WTC11 (cell line): Measurements from ENCODE around the gene SPINK1. TPM values are rescaled to one million over a fixed set of nuclear protein-coding genes. Genes with fewer than 3 reads are reported as not detected.

Experiments
- ATAC-seq: fragments of 200-7000 bp; cut with Tn5 transposase; 2 replicates; pipeline ENCODE4 v1.10.0; 2021; ENCODE audit warnings: mild to moderate bottlenecking, moderate library complexity
- CTCF ChIA-PET: fragments of 300-600 bp; sonication (Branson Sonifier 250); formaldehyde crosslinking; loops from one replicate; lab custom pipeline; 2021; ENCODE audit warnings: antibody characterized with exemption; lab: Charles Lee
- POLR2A ChIA-PET: fragments of 350-600 bp; sonication (Branson Sonifier 250); formaldehyde crosslinking; loops from one replicate; lab custom pipeline; 2021; ENCODE audit warnings: antibody characterized with exemption; lab: Charles Lee
- DNase-seq: peaks from one replicate; pipeline ENCODE4 v3.0.0; 2021; ENCODE audit warnings: low spot score
- H3K27ac Mint-ChIP-seq: 2 replicates; pipeline ENCODE4 v1.8.0; 2021; ENCODE audit warnings: mixed read lengths
- H3K27me3 Mint-ChIP-seq: 2 replicates; pipeline ENCODE4 v1.8.0; 2021; ENCODE audit warnings: low read depth, mild to moderate bottlenecking, moderate library complexity, mixed read lengths
- H3K36me3 Mint-ChIP-seq: 2 replicates; pipeline ENCODE4 v1.8.0; 2021; ENCODE audit warnings: mixed read lengths
- H3K4me1 Mint-ChIP-seq: 2 replicates; pipeline ENCODE4 v1.8.0; 2022; ENCODE audit warnings: mixed read lengths
- H3K4me3 Mint-ChIP-seq: 2 replicates; pipeline ENCODE4 v1.8.0; 2021; ENCODE audit warnings: mild to moderate bottlenecking, moderate library complexity, mixed read lengths
- H3K9me3 Mint-ChIP-seq: 2 replicates; pipeline ENCODE4 v1.8.0; 2021; ENCODE audit warnings: mixed read lengths
- ATF1 ChIP-seq: sonication (generic); formaldehyde crosslinking; IDR thresholded peaks from 2 replicates; pipeline ENCODE4 v1.8.1; 2023; ENCODE audit warnings: mild to moderate bottlenecking, moderate library complexity, missing genetic modification reagents
- CREM ChIP-seq: sonication (generic); formaldehyde crosslinking; IDR thresholded peaks from 2 replicates; pipeline ENCODE4 v1.8.1; 2022; ENCODE audit warnings: mild to moderate bottlenecking, missing genetic modification reagents, moderate library complexity
- FOXJ3 ChIP-seq: sonication (generic); formaldehyde crosslinking; IDR thresholded peaks from 2 replicates; pipeline ENCODE4 v1.9.0; 2021; ENCODE audit warnings: missing genetic modification reagents, mild to moderate bottlenecking, borderline replicate concordance
- OVOL2 ChIP-seq: fragments of 250-450 bp; sonication (Bioruptor Pico); IDR thresholded peaks from 2 replicates; pipeline ENCODE4 v1.9.0; 2021; ENCODE audit warnings: mild to moderate bottlenecking, borderline replicate concordance
- SMAD4 ChIP-seq: sonication (generic); formaldehyde crosslinking; IDR thresholded peaks from 2 replicates; pipeline ENCODE4 v1.8.0; 2022; ENCODE audit warnings: mild to moderate bottlenecking, missing genetic modification reagents
- TEAD1 ChIP-seq: sonication (generic); formaldehyde crosslinking; IDR thresholded peaks from 2 replicates; pipeline ENCODE4 v1.8.0; 2022; ENCODE audit warnings: mild to moderate bottlenecking, missing genetic modification reagents
- TEAD4 ChIP-seq: sonication (generic); formaldehyde crosslinking; IDR thresholded peaks from 2 replicates; pipeline ENCODE4 v1.8.0; 2022; ENCODE audit warnings: mild to moderate bottlenecking, missing genetic modification reagents
- ZBTB21 ChIP-seq: sonication (generic); formaldehyde crosslinking; IDR thresholded peaks from 2 replicates; pipeline ENCODE4 v1.8.1; 2023; ENCODE audit warnings: mild to moderate bottlenecking, missing genetic modification reagents, borderline replicate concordance
- ZNF396 ChIP-seq: fragments of 250-450 bp; sonication (Bioruptor Pico); IDR thresholded peaks from 2 replicates; pipeline ENCODE4 v1.8.0; 2021; ENCODE audit warnings: mild to moderate bottlenecking, moderate library complexity, borderline replicate concordance
- total RNA-seq: library from RNA; stranded (reverse); gene quantifications from 3 replicates; pipeline ENCODE4 v1.2.3, GENCODE V29; 2021
- TF ChIP-seq, protein P1 (sequence below): fragments of 200-600 bp; IDR thresholded peaks from 2 replicates; pipeline ENCODE4 v1.8.0; 2022; ENCODE audit warnings: antibody characterized with exemption
- TF ChIP-seq, protein P2 (sequence below): sonication (generic); formaldehyde crosslinking; IDR thresholded peaks from 2 replicates; pipeline ENCODE4 v1.8.0; 2022; ENCODE audit warnings: mild to moderate bottlenecking, missing genetic modification reagents
- TF ChIP-seq, protein P3 (sequence below): sonication (generic); formaldehyde crosslinking; IDR thresholded peaks from 2 replicates; pipeline ENCODE4 v1.8.1; 2022; ENCODE audit warnings: low read depth, missing genetic modification reagents, borderline replicate concordance
- TF ChIP-seq, protein P4 (sequence below): sonication (generic); formaldehyde crosslinking; IDR thresholded peaks from 2 replicates; pipeline ENCODE4 v1.8.1; 2023; ENCODE audit warnings: mild to moderate bottlenecking, missing genetic modification reagents, borderline replicate concordance
- TF ChIP-seq, protein P5 (sequence below): fragments of 250-450 bp; sonication (Bioruptor Pico); IDR thresholded peaks from 2 replicates; pipeline ENCODE4 v1.9.0; 2021; ENCODE audit warnings: mild to moderate bottlenecking, borderline replicate concordance
- TF ChIP-seq, protein P6 (sequence below): fragments of 250-450 bp; sonication (Bioruptor Pico); IDR thresholded peaks from 2 replicates; pipeline ENCODE4 v2.1.2; 2022; ENCODE audit warnings: mild to moderate bottlenecking, moderate library complexity
- TF ChIP-seq, protein P7 (sequence below): sonication (generic); formaldehyde crosslinking; IDR thresholded peaks from 2 replicates; pipeline ENCODE4 v1.8.1; 2022; ENCODE audit warnings: missing genetic modification reagents, borderline replicate concordance

The SPINK1 gene
- total RNA-seq, 1 experiment from 2014 or later: 5.4 TPM

DNA sequence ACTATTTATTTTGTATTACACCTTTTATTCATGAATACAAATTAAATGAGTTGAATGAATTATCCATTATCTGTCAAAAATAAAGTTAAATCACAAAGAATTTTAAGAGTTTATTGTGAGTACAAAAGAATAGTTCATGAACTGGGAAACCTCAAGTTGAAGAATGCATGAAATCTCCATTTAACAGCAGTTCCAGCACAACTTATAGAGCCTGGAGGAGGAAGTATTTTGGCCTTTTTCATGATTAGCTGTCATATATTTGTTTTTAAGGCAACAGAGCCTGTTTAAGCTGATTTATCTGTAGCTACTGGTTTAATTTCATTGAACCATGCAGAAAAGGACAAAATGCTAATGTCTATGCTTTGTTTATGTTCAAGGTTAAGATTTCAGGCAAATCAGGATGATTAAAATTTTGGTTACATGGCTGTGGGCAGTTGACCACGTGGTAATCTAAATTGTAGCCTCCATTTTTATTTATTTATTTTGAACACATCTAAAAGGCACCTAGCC, 12.2 kb downstream of the SPINK1 start:
- Mint-ChIP-seq H3K36me3 (peaks cover 4% of the 10 kb centered on the region), H3K4me3 (no peak overlapping the region), H3K9me3 (peaks cover 10% of the 10 kb centered on the region), H3K27ac (no peak overlapping the region), H3K27me3 (no peaks in the 10 kb centered on the region; the same call in 1 of the 2 replicates), H3K4me1 (peaks cover 11% of the 10 kb centered on the region)
- CTCF ChIA-PET: interaction anchor here (0.7 kb wide), 1 partner anchor 78 kb away, joined by 3 read pairs; no protein-coding TSS in a partner anchor
- no peak for DNase-seq
- no peak for TF ChIP-seq CREM (CRISPR knock-in tag)
- TF ChIP-seq ATF1 (CRISPR knock-in tag): no peak
- TF ChIP-seq, protein P1, sequence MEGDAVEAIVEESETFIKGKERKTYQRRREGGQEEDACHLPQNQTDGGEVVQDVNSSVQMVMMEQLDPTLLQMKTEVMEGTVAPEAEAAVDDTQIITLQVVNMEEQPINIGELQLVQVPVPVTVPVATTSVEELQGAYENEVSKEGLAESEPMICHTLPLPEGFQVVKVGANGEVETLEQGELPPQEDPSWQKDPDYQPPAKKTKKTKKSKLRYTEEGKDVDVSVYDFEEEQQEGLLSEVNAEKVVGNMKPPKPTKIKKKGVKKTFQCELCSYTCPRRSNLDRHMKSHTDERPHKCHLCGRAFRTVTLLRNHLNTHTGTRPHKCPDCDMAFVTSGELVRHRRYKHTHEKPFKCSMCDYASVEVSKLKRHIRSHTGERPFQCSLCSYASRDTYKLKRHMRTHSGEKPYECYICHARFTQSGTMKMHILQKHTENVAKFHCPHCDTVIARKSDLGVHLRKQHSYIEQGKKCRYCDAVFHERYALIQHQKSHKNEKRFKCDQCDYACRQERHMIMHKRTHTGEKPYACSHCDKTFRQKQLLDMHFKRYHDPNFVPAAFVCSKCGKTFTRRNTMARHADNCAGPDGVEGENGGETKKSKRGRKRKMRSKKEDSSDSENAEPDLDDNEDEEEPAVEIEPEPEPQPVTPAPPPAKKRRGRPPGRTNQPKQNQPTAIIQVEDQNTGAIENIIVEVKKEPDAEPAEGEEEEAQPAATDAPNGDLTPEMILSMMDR: no peak
- TF ChIP-seq, protein P2, sequence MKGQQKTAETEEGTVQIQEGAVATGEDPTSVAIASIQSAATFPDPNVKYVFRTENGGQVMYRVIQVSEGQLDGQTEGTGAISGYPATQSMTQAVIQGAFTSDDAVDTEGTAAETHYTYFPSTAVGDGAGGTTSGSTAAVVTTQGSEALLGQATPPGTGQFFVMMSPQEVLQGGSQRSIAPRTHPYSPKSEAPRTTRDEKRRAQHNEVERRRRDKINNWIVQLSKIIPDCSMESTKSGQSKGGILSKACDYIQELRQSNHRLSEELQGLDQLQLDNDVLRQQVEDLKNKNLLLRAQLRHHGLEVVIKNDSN (CRISPR knock-in tag): no peak
- TF ChIP-seq, protein P3, sequence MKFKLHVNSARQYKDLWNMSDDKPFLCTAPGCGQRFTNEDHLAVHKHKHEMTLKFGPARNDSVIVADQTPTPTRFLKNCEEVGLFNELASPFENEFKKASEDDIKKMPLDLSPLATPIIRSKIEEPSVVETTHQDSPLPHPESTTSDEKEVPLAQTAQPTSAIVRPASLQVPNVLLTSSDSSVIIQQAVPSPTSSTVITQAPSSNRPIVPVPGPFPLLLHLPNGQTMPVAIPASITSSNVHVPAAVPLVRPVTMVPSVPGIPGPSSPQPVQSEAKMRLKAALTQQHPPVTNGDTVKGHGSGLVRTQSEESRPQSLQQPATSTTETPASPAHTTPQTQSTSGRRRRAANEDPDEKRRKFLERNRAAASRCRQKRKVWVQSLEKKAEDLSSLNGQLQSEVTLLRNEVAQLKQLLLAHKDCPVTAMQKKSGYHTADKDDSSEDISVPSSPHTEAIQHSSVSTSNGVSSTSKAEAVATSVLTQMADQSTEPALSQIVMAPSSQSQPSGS: no peak
- TF ChIP-seq FOXJ3 (CRISPR knock-in tag): no peak
- TF ChIP-seq, protein P4, sequence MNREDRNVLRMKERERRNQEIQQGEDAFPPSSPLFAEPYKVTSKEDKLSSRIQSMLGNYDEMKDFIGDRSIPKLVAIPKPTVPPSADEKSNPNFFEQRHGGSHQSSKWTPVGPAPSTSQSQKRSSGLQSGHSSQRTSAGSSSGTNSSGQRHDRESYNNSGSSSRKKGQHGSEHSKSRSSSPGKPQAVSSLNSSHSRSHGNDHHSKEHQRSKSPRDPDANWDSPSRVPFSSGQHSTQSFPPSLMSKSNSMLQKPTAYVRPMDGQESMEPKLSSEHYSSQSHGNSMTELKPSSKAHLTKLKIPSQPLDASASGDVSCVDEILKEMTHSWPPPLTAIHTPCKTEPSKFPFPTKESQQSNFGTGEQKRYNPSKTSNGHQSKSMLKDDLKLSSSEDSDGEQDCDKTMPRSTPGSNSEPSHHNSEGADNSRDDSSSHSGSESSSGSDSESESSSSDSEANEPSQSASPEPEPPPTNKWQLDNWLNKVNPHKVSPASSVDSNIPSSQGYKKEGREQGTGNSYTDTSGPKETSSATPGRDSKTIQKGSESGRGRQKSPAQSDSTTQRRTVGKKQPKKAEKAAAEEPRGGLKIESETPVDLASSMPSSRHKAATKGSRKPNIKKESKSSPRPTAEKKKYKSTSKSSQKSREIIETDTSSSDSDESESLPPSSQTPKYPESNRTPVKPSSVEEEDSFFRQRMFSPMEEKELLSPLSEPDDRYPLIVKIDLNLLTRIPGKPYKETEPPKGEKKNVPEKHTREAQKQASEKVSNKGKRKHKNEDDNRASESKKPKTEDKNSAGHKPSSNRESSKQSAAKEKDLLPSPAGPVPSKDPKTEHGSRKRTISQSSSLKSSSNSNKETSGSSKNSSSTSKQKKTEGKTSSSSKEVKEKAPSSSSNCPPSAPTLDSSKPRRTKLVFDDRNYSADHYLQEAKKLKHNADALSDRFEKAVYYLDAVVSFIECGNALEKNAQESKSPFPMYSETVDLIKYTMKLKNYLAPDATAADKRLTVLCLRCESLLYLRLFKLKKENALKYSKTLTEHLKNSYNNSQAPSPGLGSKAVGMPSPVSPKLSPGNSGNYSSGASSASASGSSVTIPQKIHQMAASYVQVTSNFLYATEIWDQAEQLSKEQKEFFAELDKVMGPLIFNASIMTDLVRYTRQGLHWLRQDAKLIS (CRISPR knock-in tag): no peak
- TF ChIP-seq, protein P5, sequence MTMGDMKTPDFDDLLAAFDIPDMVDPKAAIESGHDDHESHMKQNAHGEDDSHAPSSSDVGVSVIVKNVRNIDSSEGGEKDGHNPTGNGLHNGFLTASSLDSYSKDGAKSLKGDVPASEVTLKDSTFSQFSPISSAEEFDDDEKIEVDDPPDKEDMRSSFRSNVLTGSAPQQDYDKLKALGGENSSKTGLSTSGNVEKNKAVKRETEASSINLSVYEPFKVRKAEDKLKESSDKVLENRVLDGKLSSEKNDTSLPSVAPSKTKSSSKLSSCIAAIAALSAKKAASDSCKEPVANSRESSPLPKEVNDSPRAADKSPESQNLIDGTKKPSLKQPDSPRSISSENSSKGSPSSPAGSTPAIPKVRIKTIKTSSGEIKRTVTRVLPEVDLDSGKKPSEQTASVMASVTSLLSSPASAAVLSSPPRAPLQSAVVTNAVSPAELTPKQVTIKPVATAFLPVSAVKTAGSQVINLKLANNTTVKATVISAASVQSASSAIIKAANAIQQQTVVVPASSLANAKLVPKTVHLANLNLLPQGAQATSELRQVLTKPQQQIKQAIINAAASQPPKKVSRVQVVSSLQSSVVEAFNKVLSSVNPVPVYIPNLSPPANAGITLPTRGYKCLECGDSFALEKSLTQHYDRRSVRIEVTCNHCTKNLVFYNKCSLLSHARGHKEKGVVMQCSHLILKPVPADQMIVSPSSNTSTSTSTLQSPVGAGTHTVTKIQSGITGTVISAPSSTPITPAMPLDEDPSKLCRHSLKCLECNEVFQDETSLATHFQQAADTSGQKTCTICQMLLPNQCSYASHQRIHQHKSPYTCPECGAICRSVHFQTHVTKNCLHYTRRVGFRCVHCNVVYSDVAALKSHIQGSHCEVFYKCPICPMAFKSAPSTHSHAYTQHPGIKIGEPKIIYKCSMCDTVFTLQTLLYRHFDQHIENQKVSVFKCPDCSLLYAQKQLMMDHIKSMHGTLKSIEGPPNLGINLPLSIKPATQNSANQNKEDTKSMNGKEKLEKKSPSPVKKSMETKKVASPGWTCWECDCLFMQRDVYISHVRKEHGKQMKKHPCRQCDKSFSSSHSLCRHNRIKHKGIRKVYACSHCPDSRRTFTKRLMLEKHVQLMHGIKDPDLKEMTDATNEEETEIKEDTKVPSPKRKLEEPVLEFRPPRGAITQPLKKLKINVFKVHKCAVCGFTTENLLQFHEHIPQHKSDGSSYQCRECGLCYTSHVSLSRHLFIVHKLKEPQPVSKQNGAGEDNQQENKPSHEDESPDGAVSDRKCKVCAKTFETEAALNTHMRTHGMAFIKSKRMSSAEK: no peak
- TF ChIP-seq OVOL2 (CRISPR knock-in tag): no peak
- no peak for TF ChIP-seq TEAD1 (CRISPR knock-in tag)
- TF ChIP-seq, protein P6, sequence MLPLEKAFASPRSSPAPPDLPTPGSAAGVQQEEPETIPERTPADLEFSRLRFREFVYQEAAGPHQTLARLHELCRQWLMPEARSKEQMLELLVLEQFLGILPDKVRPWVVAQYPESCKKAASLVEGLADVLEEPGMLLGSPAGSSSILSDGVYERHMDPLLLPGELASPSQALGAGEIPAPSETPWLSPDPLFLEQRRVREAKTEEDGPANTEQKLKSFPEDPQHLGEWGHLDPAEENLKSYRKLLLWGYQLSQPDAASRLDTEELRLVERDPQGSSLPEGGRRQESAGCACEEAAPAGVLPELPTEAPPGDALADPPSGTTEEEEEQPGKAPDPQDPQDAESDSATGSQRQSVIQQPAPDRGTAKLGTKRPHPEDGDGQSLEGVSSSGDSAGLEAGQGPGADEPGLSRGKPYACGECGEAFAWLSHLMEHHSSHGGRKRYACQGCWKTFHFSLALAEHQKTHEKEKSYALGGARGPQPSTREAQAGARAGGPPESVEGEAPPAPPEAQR (CRISPR knock-in tag): no peak
- no peak for TF ChIP-seq ZBTB21 (CRISPR knock-in tag)
- TF ChIP-seq SMAD4 (CRISPR knock-in tag): no peak
- TF ChIP-seq ZNF396 (CRISPR knock-in tag): no peak
- TF ChIP-seq TEAD4 (CRISPR knock-in tag): no peak
- TF ChIP-seq, protein P7, sequence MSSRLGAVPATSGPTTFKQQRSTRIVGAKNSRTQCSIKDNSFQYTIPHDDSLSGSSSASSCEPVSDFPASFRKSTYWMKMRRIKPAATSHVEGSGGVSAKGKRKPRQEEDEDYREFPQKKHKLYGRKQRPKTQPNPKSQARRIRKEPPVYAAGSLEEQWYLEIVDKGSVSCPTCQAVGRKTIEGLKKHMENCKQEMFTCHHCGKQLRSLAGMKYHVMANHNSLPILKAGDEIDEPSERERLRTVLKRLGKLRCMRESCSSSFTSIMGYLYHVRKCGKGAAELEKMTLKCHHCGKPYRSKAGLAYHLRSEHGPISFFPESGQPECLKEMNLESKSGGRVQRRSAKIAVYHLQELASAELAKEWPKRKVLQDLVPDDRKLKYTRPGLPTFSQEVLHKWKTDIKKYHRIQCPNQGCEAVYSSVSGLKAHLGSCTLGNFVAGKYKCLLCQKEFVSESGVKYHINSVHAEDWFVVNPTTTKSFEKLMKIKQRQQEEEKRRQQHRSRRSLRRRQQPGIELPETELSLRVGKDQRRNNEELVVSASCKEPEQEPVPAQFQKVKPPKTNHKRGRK (CRISPR knock-in tag): no peak
- no peak for ATAC-seq
- POLR2A ChIA-PET: no interaction called here
